PC-3 (cell line): ENCODE data around the gene MET. TPM values are rescaled to one million over a fixed set of nuclear protein-coding genes. Genes with fewer than 3 reads are reported as not detected.

ENCODE experiments used
- ATAC-seq: fragments of 200-7000 bp; cut with Tn5 transposase; 2 replicates; pipeline ENCODE4 v1.9.1; 2020; ENCODE audit warnings: mild to moderate bottlenecking, moderate library complexity
- BruUV-seq: library from RNA; stranded (reverse); fragments of 400-500 nt; replicated peaks from 2 replicates; lab custom pipeline; 2021; lab: Mats Ljungman, UMichigan
- CTCF ChIA-PET: fragments of 300-600 bp; sonication (Branson Sonifier 250); formaldehyde crosslinking; loops from one replicate; lab custom pipeline; 2022; ENCODE audit warnings: antibody characterized with exemption; lab: Charles Lee
- POLR2A ChIA-PET: fragments of 300-600 bp; sonication (Branson Sonifier 250); formaldehyde crosslinking; loops from one replicate; lab custom pipeline; 2022; ENCODE audit warnings: antibody characterized with exemption; ENCODE audit not compliant: unreplicated experiment; lab: Charles Lee
- DNase-seq: peaks from one replicate; pipeline ENCODE4 v3.0.0-alpha.2; 2015
- H2AFZ ChIP-seq: fragments of 300-600 bp; sonication (generic); 2 replicates; pipeline ENCODE4 v1.6.0; 2016; ENCODE audit warnings: antibody characterized with exemption, low read length
- H3F3A ChIP-seq: fragments of 300-600 bp; sonication (generic); one replicate; pipeline ENCODE4 v1.6.0; 2017; ENCODE audit warnings: antibody characterized with exemption, low read length, control low read depth, mild to moderate bottlenecking; ENCODE audit not compliant: unreplicated experiment
- H3K27ac ChIP-seq: fragments of 300-600 bp; sonication (generic); 2 replicates; pipeline ENCODE4 v1.5.1; 2016; ENCODE audit warnings: mild to moderate bottlenecking, low read length
- H3K27me3 ChIP-seq: fragments of 300-600 bp; sonication (generic); 2 replicates; pipeline ENCODE4 v1.6.1; 2016; ENCODE audit warnings: low read length, mixed read lengths
- H3K36me3 ChIP-seq: fragments of 300-600 bp; sonication (generic); 2 replicates; pipeline ENCODE4 v1.6.1; 2016; ENCODE audit warnings: low read depth, mixed run types, low read length, mixed read lengths
- H3K4me1 ChIP-seq: fragments of 300-600 bp; sonication (generic); 2 replicates; pipeline ENCODE4 v1.5.1; 2016; ENCODE audit warnings: low read length; ENCODE audit not compliant: insufficient read depth
- H3K4me2 ChIP-seq: fragments of 300-600 bp; sonication (generic); 2 replicates; pipeline ENCODE4 v1.6.0; 2016; ENCODE audit warnings: low read length
- H3K4me3 ChIP-seq: fragments of 300-600 bp; sonication (generic); 2 replicates; pipeline ENCODE4 v1.5.1; 2016; ENCODE audit warnings: mild to moderate bottlenecking, low read length, mixed read lengths
- H3K79me2 ChIP-seq: fragments of 300-600 bp; sonication (generic); 2 replicates; pipeline ENCODE4 v1.6.1; 2017; ENCODE audit warnings: low read length, mixed read lengths
- H3K9ac ChIP-seq: fragments of 300-600 bp; sonication (generic); 2 replicates; pipeline ENCODE4 v1.6.0; 2016; ENCODE audit warnings: mild to moderate bottlenecking, low read length
- H3K9me2 ChIP-seq: fragments of 300-600 bp; sonication (generic); replicated peaks from 2 replicates; pipeline ENCODE4 v1.6.1; 2016; ENCODE audit warnings: mixed run types, low read length, mixed read lengths
- H3K9me3 ChIP-seq: fragments of 300-600 bp; sonication (generic); 2 replicates; pipeline ENCODE4 v1.6.1; 2016; ENCODE audit warnings: low read length, mixed read lengths
- H4K20me1 ChIP-seq: fragments of 300-600 bp; sonication (generic); 2 replicates; pipeline ENCODE4 v1.6.1; 2016; ENCODE audit warnings: low read length, mixed read lengths
- EZH2 ChIP-seq: fragments of 300-600 bp; sonication (generic); IDR thresholded peaks from one replicate; pipeline ENCODE4 v1.6.1; 2017; ENCODE audit warnings: antibody characterized with exemption, mild to moderate bottlenecking, low read length; ENCODE audit not compliant: unreplicated experiment
- EZH2phosphoT487 ChIP-seq: fragments of 300-600 bp; sonication (generic); IDR thresholded peaks from 2 replicates; pipeline ENCODE4 v1.6.1; 2018; ENCODE audit warnings: mild to moderate bottlenecking, antibody characterized with exemption, low read length, borderline replicate concordance
- intact Hi-C: fragments of 100-400 bp; cut with micrococcal nuclease; formaldehyde crosslinking; loops from 2 replicates; pipeline ENCODE4 v1.9.0; 2023
- total RNA-seq: library from RNA; depleted of rRNA; stranded (reverse); fragments of >200 nt; gene quantifications from 2 replicates; pipeline ENCODE4 v1.2.3, GENCODE V29; 2014
- TF ChIP-seq, protein P1 (sequence below): fragments of 300-600 bp; sonication (generic); conservative IDR thresholded peaks from 2 replicates; pipeline ENCODE4 v1.5.1; 2017; ENCODE audit warnings: antibody characterized with exemption, low read depth, mild to moderate bottlenecking, low read length

The MET gene
- total RNA-seq, 1 experiment from 2014 or later = 118 TPM

DNA sequence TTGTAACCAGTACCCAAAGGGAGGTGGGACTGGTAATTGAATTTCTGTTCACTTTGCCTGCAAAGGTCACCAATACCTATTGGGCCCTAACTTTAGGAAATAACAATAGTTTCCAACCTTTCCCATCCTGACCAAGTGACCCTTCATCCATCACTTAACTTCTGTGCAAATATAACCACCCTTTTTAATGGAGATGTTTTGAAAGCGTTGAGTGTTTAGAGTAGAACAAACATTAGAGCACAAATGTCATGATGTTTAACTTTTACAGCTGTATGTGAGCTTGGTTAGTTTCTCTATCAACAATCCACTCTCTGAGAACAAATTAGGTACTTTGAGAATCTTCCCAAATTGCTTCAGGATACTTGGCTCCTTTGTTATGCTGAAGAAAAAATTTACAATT is 66.4 kb downstream of the MET start:
- CTCF ChIA-PET = no interaction called here
- no peak for TF ChIP-seq EZH2phosphoT487
- TF ChIP-seq, protein P1, sequence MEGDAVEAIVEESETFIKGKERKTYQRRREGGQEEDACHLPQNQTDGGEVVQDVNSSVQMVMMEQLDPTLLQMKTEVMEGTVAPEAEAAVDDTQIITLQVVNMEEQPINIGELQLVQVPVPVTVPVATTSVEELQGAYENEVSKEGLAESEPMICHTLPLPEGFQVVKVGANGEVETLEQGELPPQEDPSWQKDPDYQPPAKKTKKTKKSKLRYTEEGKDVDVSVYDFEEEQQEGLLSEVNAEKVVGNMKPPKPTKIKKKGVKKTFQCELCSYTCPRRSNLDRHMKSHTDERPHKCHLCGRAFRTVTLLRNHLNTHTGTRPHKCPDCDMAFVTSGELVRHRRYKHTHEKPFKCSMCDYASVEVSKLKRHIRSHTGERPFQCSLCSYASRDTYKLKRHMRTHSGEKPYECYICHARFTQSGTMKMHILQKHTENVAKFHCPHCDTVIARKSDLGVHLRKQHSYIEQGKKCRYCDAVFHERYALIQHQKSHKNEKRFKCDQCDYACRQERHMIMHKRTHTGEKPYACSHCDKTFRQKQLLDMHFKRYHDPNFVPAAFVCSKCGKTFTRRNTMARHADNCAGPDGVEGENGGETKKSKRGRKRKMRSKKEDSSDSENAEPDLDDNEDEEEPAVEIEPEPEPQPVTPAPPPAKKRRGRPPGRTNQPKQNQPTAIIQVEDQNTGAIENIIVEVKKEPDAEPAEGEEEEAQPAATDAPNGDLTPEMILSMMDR = no peak
- TF ChIP-seq EZH2 = no peak
- Histone ChIP-seq H3K27ac (no peak overlapping the region), H3K36me3 (peaks cover 73% of the 10 kb centered on the region), H3K9me3 (no peaks in the 10 kb centered on the region), H3K4me3 (no peak overlapping the region), H3K27me3 (no peaks in the 10 kb centered on the region), H3F3A (no peaks in the 10 kb centered on the region), H3K9me2 (no peaks in the 10 kb centered on the region), H3K4me1 (peaks cover 10% of the 10 kb centered on the region; the same call in 1 of the 2 replicates), H3K4me2 (no peak overlapping the region), H4K20me1 (no peaks in the 10 kb centered on the region; the same call in 1 of the 2 replicates), H2AFZ (no peak overlapping the region), H3K79me2 (peaks cover 23% of the 10 kb centered on the region), H3K9ac (no peak overlapping the region)
- DNase-seq (no peak), ATAC-seq (no peak)
- POLR2A ChIA-PET = no interaction called here
- intact Hi-C loops = no loop called here
- BruUV-seq = no TSS peak

DNA sequence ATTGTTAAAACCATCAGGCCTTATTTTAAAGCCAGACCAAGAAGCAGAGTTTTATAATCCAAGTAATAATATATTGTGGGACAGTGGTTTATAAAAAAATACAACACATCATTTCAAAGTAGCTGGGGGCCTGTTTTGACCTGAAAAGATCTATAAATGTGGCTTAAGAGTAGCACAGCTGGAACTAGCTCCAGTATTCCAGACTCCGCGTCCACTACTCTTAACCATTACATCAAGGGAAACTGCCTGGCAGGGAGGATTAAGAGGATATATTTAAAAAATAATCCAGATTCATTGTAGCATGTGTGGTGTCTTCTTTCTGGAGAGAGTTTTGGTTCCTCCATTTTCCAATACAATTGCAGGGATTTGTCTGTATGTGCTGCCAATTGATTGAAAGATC is 67.3 kb downstream of the MET start:
- H3K79me2 ChIP-seq = peaks cover 20% of the 10 kb centered on the region
- H3K27ac ChIP-seq = no peak overlapping the region
- H3K4me2 ChIP-seq = no peak overlapping the region
- DNase-seq (no peak), ATAC-seq (no peak)
- no peaks in the 10 kb centered on the region; the same call in 1 of the 2 replicates for H4K20me1 ChIP-seq
- no peaks in the 10 kb centered on the region for H3K9me2 ChIP-seq
- no peaks in the 10 kb centered on the region for H3K9me3 ChIP-seq
- no peak for TF ChIP-seq EZH2
- TF ChIP-seq EZH2phosphoT487 = no peak
- TF ChIP-seq, protein P1 = no peak
- H2AFZ ChIP-seq = no peak overlapping the region
- peaks cover 75% of the 10 kb centered on the region for H3K36me3 ChIP-seq
- no peaks in the 10 kb centered on the region for H3K27me3 ChIP-seq
- peaks cover 10% of the 10 kb centered on the region; the same call in 1 of the 2 replicates for H3K4me1 ChIP-seq
- ChIA-PET CTCF (no interaction called here), POLR2A (no interaction called here)
- H3K4me3 ChIP-seq = no peak overlapping the region
- H3K9ac ChIP-seq = no peak overlapping the region
- no TSS peak for BruUV-seq
- H3F3A ChIP-seq = no peaks in the 10 kb centered on the region
- intact Hi-C loops = no loop called here

DNA sequence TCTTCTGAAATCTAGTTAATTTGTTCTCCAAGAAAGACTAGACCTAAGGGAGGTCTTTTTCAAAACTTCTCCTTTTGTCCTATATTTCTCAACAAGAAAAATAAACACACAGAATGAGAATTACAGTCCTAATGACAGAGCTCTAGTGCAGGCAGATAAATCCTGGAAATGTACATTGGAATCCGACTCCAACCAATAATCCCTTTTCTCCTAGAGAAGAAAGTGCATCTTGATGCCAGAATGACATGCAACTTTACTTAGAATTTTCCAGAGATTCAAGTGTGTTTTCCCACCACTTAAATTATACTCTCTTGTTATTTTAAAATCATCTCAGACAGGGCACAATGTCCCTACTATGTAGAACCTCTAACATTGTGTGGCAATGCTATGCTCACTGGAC is 68.2 kb downstream of the MET start:
- intact Hi-C loops = no loop called here
- ATAC-seq (no peak), DNase-seq (no peak)
- H3K79me2 ChIP-seq = peaks cover 13% of the 10 kb centered on the region
- H3F3A ChIP-seq = no peaks in the 10 kb centered on the region
- H3K27ac ChIP-seq = no peak overlapping the region
- no peak for TF ChIP-seq EZH2phosphoT487
- no peak for TF ChIP-seq EZH2
- TF ChIP-seq, protein P1 = no peak
- H3K9ac ChIP-seq = no peak overlapping the region
- H3K36me3 ChIP-seq = peaks cover 65% of the 10 kb centered on the region
- no peaks in the 10 kb centered on the region for H3K9me3 ChIP-seq
- ChIA-PET POLR2A (no interaction called here), CTCF (no interaction called here)
- no peak overlapping the region for H2AFZ ChIP-seq
- H3K9me2 ChIP-seq = no peaks in the 10 kb centered on the region
- BruUV-seq = no TSS peak
- no peak overlapping the region for H3K4me2 ChIP-seq
- no peaks in the 10 kb centered on the region for H3K27me3 ChIP-seq
- no peak overlapping the region for H3K4me3 ChIP-seq
- no peaks in the 10 kb centered on the region; the same call in 1 of the 2 replicates for H4K20me1 ChIP-seq
- peaks cover 10% of the 10 kb centered on the region; the same call in 1 of the 2 replicates for H3K4me1 ChIP-seq
